ENCODE measurements around the gene TBL1X. TPM values are rescaled to one million over a fixed set of nuclear protein-coding genes. Genes with fewer than 3 reads are reported as not detected.
A peak's percentile ranks its signal among the peaks of the same experiment; 100 is the strongest.

The TBL1X gene
- total RNA-seq, 6 donors from 2014 or later: 6.3 to 21.4 (median 12.8) TPM

- WGBS, 2 donors: 21 to 62% methylated on average over 3 of the region's 3 CpGs
- TF ChIP-seq CTCF (IDR thresholded peaks at IDR 0.05): no peak
- TF ChIP-seq POLR2A (IDR thresholded peaks at IDR 0.05): no peak
- TF ChIP-seq POLR2AphosphoS5 (IDR thresholded peaks at IDR 0.05): no peak
- TF ChIP-seq EP300 (IDR thresholded peaks at IDR 0.05): no peak
- DNase-seq (no peak), ATAC-seq (ENCODE audit: low FRiP score in 2 of 2) (no peak)
- Histone ChIP-seq H3K4me3 (no peak overlapping the region), H3K9me3 (no peaks in the 10 kb centered on the region), H3K4me1 (no peaks in the 10 kb centered on the region), H3K27me3 (no peaks in the 10 kb centered on the region), H3K36me3 (no peaks in the 10 kb centered on the region), H3K27ac (no peak overlapping the region)
These were observed 273.3 kb downstream of the TBL1X start for GRCh38 chrX:9738151-9738550.

- H3K27me3 ChIP-seq: no peaks in the 10 kb centered on the region
- H3K36me3 ChIP-seq: no peaks in the 10 kb centered on the region
- DNase-seq (no peak), ATAC-seq (ENCODE audit: low FRiP score in 2 of 2) (no peak)
- no peak overlapping the region for H3K4me3 ChIP-seq
- TF ChIP-seq POLR2A (IDR thresholded peaks at IDR 0.05) (no peak), POLR2AphosphoS5 (IDR thresholded peaks at IDR 0.05) (no peak)
- no peaks in the 10 kb centered on the region for H3K9me3 ChIP-seq
- no peak overlapping the region for H3K27ac ChIP-seq
- 77 to 90% methylated on average over 1 to 5 of the region's 5 CpGs for WGBS, 2 donors
- no peaks in the 10 kb centered on the region for H3K4me1 ChIP-seq
These were observed 274.3 kb downstream of the TBL1X start for GRCh38 chrX:9739130-9739529.

- TF ChIP-seq EP300 (IDR thresholded peaks at IDR 0.05): peak in 2 of 4 donors; percentile 60 to 65
- no peak for TF ChIP-seq POLR2A (IDR thresholded peaks at IDR 0.05)
- TF ChIP-seq POLR2AphosphoS5 (IDR thresholded peaks at IDR 0.05): peak; percentile 39 to 47
- TF ChIP-seq CTCF (IDR thresholded peaks at IDR 0.05): no peak
- H3K27ac ChIP-seq: peak overlapping the region in 3 of 4 donors; percentile 18 to 71 (median 49)
- H3K4me3 ChIP-seq: no peak overlapping the region
- H3K27me3 ChIP-seq: no peaks in the 10 kb centered on the region
- H3K4me1 ChIP-seq: peaks cover 0 to 3% (median 1%) of the 10 kb centered on the region in 4 donors
- H3K9me3 ChIP-seq: no peaks in the 10 kb centered on the region
- no peak for ATAC-seq (ENCODE audit: low FRiP score in 2 of 2)
- 46 to 69% methylated on average over 6 to 11 of the region's 11 CpGs for WGBS, 2 donors
- DNase-seq: no peak
- no peaks in the 10 kb centered on the region for H3K36me3 ChIP-seq
These were observed 280.7 kb downstream of the TBL1X start for GRCh38 chrX:9745417-9746115.

- peaks cover 0 to 3% (median 1%) of the 10 kb centered on the region in 4 donors for H3K4me1 ChIP-seq
- TF ChIP-seq EP300 (IDR thresholded peaks at IDR 0.05) (no peak), POLR2A (IDR thresholded peaks at IDR 0.05) (no peak), POLR2AphosphoS5 (IDR thresholded peaks at IDR 0.05) (no peak), CTCF (IDR thresholded peaks at IDR 0.05) (no peak)
- no peaks in the 10 kb centered on the region for H3K36me3 ChIP-seq
- no peak overlapping the region for H3K4me3 ChIP-seq
- ATAC-seq (ENCODE audit: low FRiP score in 2 of 2) (no peak), DNase-seq (no peak)
- peak overlapping the region; percentile 39 to 60 (median 54) for H3K27ac ChIP-seq
- no peaks in the 10 kb centered on the region for H3K27me3 ChIP-seq
- whole genome bisulfite sequencing, 2 donors: 24 to 42% methylated on average over 3 of the region's 3 CpGs
- no peaks in the 10 kb centered on the region for H3K9me3 ChIP-seq
These were observed 281.5 kb downstream of the TBL1X start for GRCh38 chrX:9746148-9746888.

- no peak for DNase-seq
- ATAC-seq (ENCODE audit: low FRiP score in 2 of 2): no peak
- H3K27ac ChIP-seq: no peak overlapping the region
- H3K4me3 ChIP-seq: no peak overlapping the region
- no peaks in the 10 kb centered on the region for H3K9me3 ChIP-seq
- 86 to 93% methylated on average over 4 of the region's 4 CpGs for WGBS, 2 donors
- H3K4me1 ChIP-seq: peaks cover 0 to 3% (median 1%) of the 10 kb centered on the region in 4 donors
- H3K36me3 ChIP-seq: no peaks in the 10 kb centered on the region
- H3K27me3 ChIP-seq: no peaks in the 10 kb centered on the region
- no peak for TF ChIP-seq POLR2AphosphoS5 (IDR thresholded peaks at IDR 0.05)
These were observed 282.8 kb downstream of the TBL1X start for GRCh38 chrX:9747644-9748043.
